Common myeloid progenitor, CD34-positive (primary cell): ENCODE results near the gene DNAJB11.
"Not testable (repeated sequence)": the region's sequence is repeated elsewhere in the genome, so short reads cannot be mapped to it uniquely, and the experiment has no call there.

Experiments
- CTCF ChIA-PET: fragments of 350-600 bp; sonication (Branson Sonifier 250); formaldehyde crosslinking; loops from one replicate; lab custom pipeline; 2021; ENCODE audit warnings: antibody characterized with exemption; lab: Charles Lee
- POLR2A ChIA-PET: fragments of 350-600 bp; sonication (Branson Sonifier 250); formaldehyde crosslinking; loops from one replicate; lab custom pipeline; 2021; ENCODE audit warnings: antibody characterized with exemption; lab: Charles Lee
- DNase-seq, 3 donors: peaks; one replicate each; pipeline versions ENCODE4 v3.0.0 to v3.0.0-alpha.2; 2013
- H3K27ac ChIP-seq, 2 experiments: 1 replicate in 1 of 2; 2 replicates in 1 of 2; pipeline ENCODE4 v1.7.0; 2013; ENCODE audit warnings: inconsistent platforms in 2 of 2, low read length in 2 of 2, mild to moderate bottlenecking in 2 of 2, low read depth in 1 of 2, moderate library complexity in 1 of 2; ENCODE audit not compliant: severe bottlenecking in 2 of 2, insufficient read depth in 1 of 2, poor library complexity in 1 of 2
- H3K27me3 ChIP-seq, 5 experiments: replicated peaks in 2 of 5; 1 replicate in 3 of 5; 2 replicates in 2 of 5; pipeline versions ENCODE4 v1.6.1 to v1.7.0; 2013; ENCODE audit warnings: low read length in 4 of 5, mild to moderate bottlenecking in 2 of 5, moderate library complexity in 2 of 5, inconsistent platforms in 1 of 5; ENCODE audit not compliant: insufficient read depth in 5 of 5, control insufficient read depth in 4 of 5
- H3K36me3 ChIP-seq, 4 experiments: 1 replicate in 2 of 4; 2 replicates in 2 of 4; pipeline versions ENCODE4 v1.6.1 to v1.7.0; 2013; ENCODE audit warnings: low read length in 3 of 4, control low read depth in 1 of 4, mild to moderate bottlenecking in 1 of 4; ENCODE audit not compliant: control insufficient read depth in 4 of 4, insufficient read depth in 4 of 4
- H3K4me1 ChIP-seq, 4 experiments: 1 replicate in 3 of 4; 2 replicates in 1 of 4; pipeline versions ENCODE4 v1.6.1 to v1.7.1; 2013; ENCODE audit warnings: low read length in 3 of 4, mild to moderate bottlenecking in 3 of 4, control low read depth in 1 of 4, inconsistent platforms in 1 of 4, moderate library complexity in 1 of 4; ENCODE audit not compliant: control insufficient read depth in 4 of 4, insufficient read depth in 4 of 4; ENCODE audit errors: control extremely low read depth in 1 of 4
- H3K4me3 ChIP-seq, 7 experiments: 1 replicate in 4 of 7; 2 replicates in 3 of 7; pipeline versions ENCODE4 v1.5.1 to v1.7.0; 2013; ENCODE audit warnings: mild to moderate bottlenecking in 7 of 7, low read length in 6 of 7, moderate library complexity in 6 of 7, inconsistent platforms in 2 of 7, low read depth in 2 of 7, control low read depth in 1 of 7; ENCODE audit not compliant: insufficient read depth in 4 of 7, control insufficient read depth in 1 of 7; ENCODE audit errors: extremely low read depth in 1 of 7
- H3K9me3 ChIP-seq, 5 experiments: 1 replicate in 4 of 5; 2 replicates in 1 of 5; pipeline versions ENCODE4 v1.6.1 to v1.7.1; 2013; ENCODE audit warnings: low read length in 4 of 5, mild to moderate bottlenecking in 2 of 5, inconsistent platforms in 1 of 5, low read depth in 1 of 5, moderate library complexity in 1 of 5; ENCODE audit not compliant: control insufficient read depth in 4 of 5, insufficient read depth in 2 of 5; ENCODE audit errors: control extremely low read depth in 1 of 5
- WGBS: methylation state at CpG from one replicate; pipeline ENCODE4 v1.1.5; 2013; ENCODE audit not compliant: insufficient coverage; 5-methylcytosine and 5-hydroxymethylcytosine counted together

DNAJB11 gene

GRCh38 chr3:186583831-186584230 lies 13.3 kb downstream of the DNAJB11 start:
- H3K4me3 ChIP-seq: no peak overlapping the region
- no peak overlapping the region for H3K27ac ChIP-seq
- 100% methylated on average over 4 of the region's 5 CpGs for WGBS
- H3K4me1 ChIP-seq: no peaks in the 10 kb centered on the region
- ChIA-PET POLR2A (interaction anchor here (0.6 to 1.0 kb wide), 3 partner anchors 8 to 587 kb away, joined by 3 read pairs; partner anchors contain the start of gene DNAJB11), CTCF (interaction anchor here (2.8 to 3.8 kb wide), 2 partner anchors 12 to 32 kb away, joined by 19 to 30 read pairs; partner anchors contain the start of gene DNAJB11)
- H3K9me3 ChIP-seq: no peaks in the 10 kb centered on the region
- peaks cover 24 to 70% (median 54%) of the 10 kb centered on the region in 4 experiments for H3K36me3 ChIP-seq
- no peak for DNase-seq
- H3K27me3 ChIP-seq: no peaks in the 10 kb centered on the region

- POLR2A ChIA-PET: interaction anchor here (1.1 to 1.9 kb wide), 3 partner anchors 9 to 16 kb away, joined by 4 to 8 read pairs (median 6); partner anchors contain the start of gene DNAJB11
- CTCF ChIA-PET: interaction anchor here (2.0 to 3.8 kb wide), 2 partner anchors 8 to 30 kb away, joined by 4 to 30 read pairs; no protein-coding TSS in a partner anchor
- H3K4me3 ChIP-seq, H3K9me3 ChIP-seq, H3K27ac ChIP-seq, H3K27me3 ChIP-seq, DNase-seq, H3K4me1 ChIP-seq: not testable (repeated sequence)
- WGBS: 100% methylated on average over 7 of the region's 9 CpGs
- peaks cover 18 to 50% (median 35%) of the 10 kb centered on the region in 4 experiments for H3K36me3 ChIP-seq
Observed at GRCh38 chr3:186586245-186586644, 15.7 kb downstream of the DNAJB11 start.

- H3K27ac ChIP-seq: no peak overlapping the region
- H3K27me3 ChIP-seq: no peaks in the 10 kb centered on the region
- DNase-seq: no peak
- H3K4me1 ChIP-seq: no peaks in the 10 kb centered on the region
- no peak overlapping the region for H3K4me3 ChIP-seq
- CTCF ChIA-PET: interaction anchor here (1.2 to 3.8 kb wide), 3 partner anchors 24 to 234 kb away, joined by 5 to 30 read pairs (median 5); no protein-coding TSS in a partner anchor
- H3K36me3 ChIP-seq: peaks cover 15 to 41% (median 27%) of the 10 kb centered on the region in 4 experiments
- H3K9me3 ChIP-seq: no peaks in the 10 kb centered on the region
- POLR2A ChIA-PET: interaction anchor here (0.6 kb wide), 1 partner anchor 480 kb away, joined by 3 read pairs; no protein-coding TSS in a partner anchor
Observed at GRCh38 chr3:186587183-186587582, 16.7 kb downstream of the DNAJB11 start.

GRCh38 chr3:186588632-186589031 lies 18.1 kb downstream of the DNAJB11 start:
- Histone ChIP-seq H3K36me3 (peaks cover 6 to 26% (median 16%) of the 10 kb centered on the region in 4 experiments), H3K27me3 (no peaks in the 10 kb centered on the region), H3K27ac (no peak overlapping the region), H3K4me3 (no peak overlapping the region), H3K4me1 (no peaks in the 10 kb centered on the region), H3K9me3 (no peaks in the 10 kb centered on the region)
- ChIA-PET CTCF (interaction anchor here (1.6 to 4.3 kb wide), 3 partner anchors 25 to 236 kb away, joined by 4 to 24 read pairs (median 15); partner anchors contain the start of gene AHSG), POLR2A (interaction anchor here (0.6 kb wide), 1 partner anchor 9 kb away, joined by 6 read pairs; no protein-coding TSS in a partner anchor)
- no peak for DNase-seq
- WGBS: 93% methylated on average over 2 of the region's 2 CpGs

- no peaks in the 10 kb centered on the region for H3K4me1 ChIP-seq
- peaks cover under 1 to 22% (median 13%) of the 10 kb centered on the region in 4 experiments for H3K36me3 ChIP-seq
- no peaks in the 10 kb centered on the region for H3K27me3 ChIP-seq
- ChIA-PET POLR2A (interaction anchor here (0.6 to 0.7 kb wide), 2 partner anchors 9 to 37 kb away, joined by 3 to 6 read pairs; no protein-coding TSS in a partner anchor), CTCF (interaction anchor here (1.6 to 4.3 kb wide), 3 partner anchors 25 to 235 kb away, joined by 4 to 24 read pairs (median 15); partner anchors contain the start of gene AHSG)
- no peak overlapping the region for H3K4me3 ChIP-seq
- no peaks in the 10 kb centered on the region for H3K9me3 ChIP-seq
- WGBS: no CpG with 5 or more reads among the region's 3 CpGs
- DNase-seq: peak; percentile 33 to 64 (median 64)
- H3K27ac ChIP-seq: no peak overlapping the region
Observed at GRCh38 chr3:186589121-186589520, 18.6 kb downstream of the DNAJB11 start.

GRCh38 chr3:186589856-186590579 lies 19.5 kb downstream of the DNAJB11 start:
- Histone ChIP-seq H3K27me3 (no peaks in the 10 kb centered on the region), H3K4me3 (no peak overlapping the region), H3K27ac (no peak overlapping the region), H3K36me3 (peaks cover 0 to 13% (median 6%) of the 10 kb centered on the region in 4 experiments), H3K4me1 (no peaks in the 10 kb centered on the region), H3K9me3 (no peaks in the 10 kb centered on the region)
- ChIA-PET POLR2A (interaction anchor here (0.7 kb wide), 1 partner anchor 38 kb away, joined by 3 read pairs; no protein-coding TSS in a partner anchor), CTCF (interaction anchor here (0.7 to 4.3 kb wide), 5 partner anchors 24 to 237 kb away, joined by 3 to 24 read pairs (median 5); partner anchors contain the start of gene AHSG)
- DNase-seq: peak in 1 of 3 donors; percentile 40
- WGBS: 84% methylated on average over 2 of the region's 5 CpGs
